Activated B cell treated with CpG ODN at 0.5 μM for 24 hours (primary cell): ENCODE measurements around the gene ACOT12. TPM values are rescaled to one million over a fixed set of nuclear protein-coding genes. Genes with fewer than 3 reads are reported as not detected.

Experiments
- ATAC-seq: fragments of 200-7000 bp; cut with Tn5 transposase; one replicate; pipeline ENCODE4 v1.10.0; 2021; ENCODE audit warnings: low read depth, mild to moderate bottlenecking, moderate library complexity
- CTCF ChIA-PET: fragments of 350-600 bp; sonication (Branson Sonifier 250); formaldehyde crosslinking; loops from one replicate; lab custom pipeline; 2021; ENCODE audit warnings: antibody characterized with exemption; lab: Charles Lee
- POLR2A ChIA-PET: fragments of 350-600 bp; sonication (Branson Sonifier 250); formaldehyde crosslinking; loops from one replicate; lab custom pipeline; 2021; ENCODE audit warnings: antibody characterized with exemption; lab: Charles Lee
- DNase-seq: peaks from one replicate; pipeline ENCODE4 v3.0.0; 2022
- H3K27ac Mint-ChIP-seq: one replicate; pipeline ENCODE4 v1.8.0; 2020; ENCODE audit warnings: mixed read lengths
- H3K27me3 Mint-ChIP-seq: one replicate; pipeline ENCODE4 v1.8.0; 2021; ENCODE audit warnings: mixed read lengths
- H3K36me3 Mint-ChIP-seq: one replicate; pipeline ENCODE4 v1.8.0; 2021; ENCODE audit warnings: low read depth, mixed read lengths
- H3K4me1 Mint-ChIP-seq: one replicate; pipeline ENCODE4 v1.8.0; 2021; ENCODE audit warnings: mixed read lengths
- H3K4me3 Mint-ChIP-seq: one replicate; pipeline ENCODE4 v1.8.0; 2020; ENCODE audit warnings: mild to moderate bottlenecking, mixed read lengths
- H3K9me3 Mint-ChIP-seq: one replicate; pipeline ENCODE4 v1.8.0; 2020; ENCODE audit warnings: mixed read lengths
- CTCF ChIP-seq: fragments of 200-600 bp; IDR thresholded peaks from one replicate; pipeline ENCODE4 v1.8.0; 2022; ENCODE audit warnings: antibody characterized with exemption, mild to moderate bottlenecking
- intact Hi-C: fragments of 100-400 bp; cut with micrococcal nuclease; formaldehyde crosslinking; loops from one replicate; pipeline ENCODE4 v1.15.1; 2024
- total RNA-seq: library from RNA; stranded (reverse); gene quantifications from 2 replicates; pipeline ENCODE4 v1.2.3, GENCODE V29; 2022

ACOT12 gene
- total RNA-seq, 1 donor from 2014 or later = not detected

DNA sequence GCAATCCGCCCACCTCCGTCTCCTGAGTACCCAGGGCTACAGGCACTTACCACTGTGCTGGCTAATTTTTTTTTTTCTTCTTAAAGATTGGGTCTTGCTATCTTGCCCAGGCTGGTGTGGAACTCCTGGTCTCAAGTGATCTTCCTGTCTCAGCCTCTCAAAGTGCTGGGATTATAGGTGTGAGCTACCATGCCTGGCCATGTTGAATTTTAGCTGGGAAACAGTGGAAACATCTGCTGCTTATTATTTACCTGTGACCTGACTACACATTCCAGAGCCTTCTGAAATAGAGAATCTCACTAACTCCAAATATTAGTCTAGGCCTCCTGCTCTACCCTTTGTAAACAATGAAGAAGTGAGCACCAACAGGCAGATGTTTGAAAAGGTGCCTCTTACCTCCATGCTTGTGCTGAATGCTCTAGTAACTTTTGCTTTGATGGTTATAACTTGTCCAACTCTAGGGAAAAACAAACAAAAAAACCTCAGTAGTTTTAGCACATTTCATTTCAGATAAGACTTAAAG is 22.5 kb downstream of the ACOT12 start:
- Mint-ChIP-seq H3K4me1 (no peaks in the 10 kb centered on the region), H3K9me3 (no peaks in the 10 kb centered on the region), H3K36me3 (no peaks in the 10 kb centered on the region), H3K4me3 (no peak overlapping the region), H3K27me3 (peaks cover 17% of the 10 kb centered on the region), H3K27ac (no peak overlapping the region)
- TF ChIP-seq CTCF = no peak
- DNase-seq (no peak), ATAC-seq (no peak)
- POLR2A ChIA-PET = no interaction called here
- intact Hi-C loops = no loop called here
- CTCF ChIA-PET = no interaction called here

DNA sequence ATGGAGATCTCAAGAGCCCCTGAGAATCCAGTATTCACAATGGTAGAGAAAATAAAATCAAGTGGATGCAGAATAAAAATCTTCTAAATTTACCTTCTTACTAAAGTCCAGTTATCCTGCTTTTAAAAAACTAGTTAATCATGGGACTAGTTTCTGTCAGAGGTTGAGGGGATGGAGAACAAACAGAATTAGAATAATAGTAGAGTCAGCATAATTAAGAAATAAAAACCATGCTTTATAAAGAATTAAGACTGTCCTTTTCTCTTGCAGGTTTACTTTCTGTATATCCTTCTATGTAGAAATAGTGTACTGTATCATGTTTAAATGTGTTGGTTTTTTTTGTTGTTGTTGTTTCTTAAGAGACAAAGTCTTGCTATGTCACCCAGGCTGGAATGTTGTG is 23.0 kb downstream of the ACOT12 start:
- intact Hi-C loops = no loop called here
- no peak overlapping the region for H3K27ac Mint-ChIP-seq
- ChIA-PET CTCF (no interaction called here), POLR2A (no interaction called here)
- H3K27me3 Mint-ChIP-seq = peaks cover 14% of the 10 kb centered on the region
- no peak for ATAC-seq
- no peaks in the 10 kb centered on the region for H3K36me3 Mint-ChIP-seq
- no peaks in the 10 kb centered on the region for H3K4me1 Mint-ChIP-seq
- DNase-seq = no peak
- TF ChIP-seq CTCF = no peak
- H3K9me3 Mint-ChIP-seq = no peaks in the 10 kb centered on the region
- no peak overlapping the region for H3K4me3 Mint-ChIP-seq

DNA sequence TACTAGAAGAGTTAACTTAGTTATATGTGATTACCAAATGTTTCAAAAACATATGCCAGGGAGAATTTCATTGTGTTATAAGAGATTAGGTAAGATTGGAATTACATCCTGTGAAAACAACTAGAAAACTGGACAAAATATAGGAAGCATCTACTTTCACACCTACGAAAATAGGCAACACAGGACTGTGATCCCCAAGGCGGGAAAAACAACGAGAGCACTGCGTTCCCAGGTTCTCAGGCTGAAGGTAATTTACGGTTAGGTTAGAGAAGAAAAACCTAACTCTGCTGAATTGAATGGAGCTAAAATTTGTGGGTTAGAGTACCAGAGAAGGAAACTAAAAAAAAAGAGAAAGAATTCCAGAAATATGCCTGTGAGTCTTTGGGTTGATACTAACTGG is 28.4 kb downstream of the ACOT12 start:
- no peak overlapping the region for H3K4me3 Mint-ChIP-seq
- ATAC-seq (no peak), DNase-seq (no peak)
- H3K36me3 Mint-ChIP-seq = no peaks in the 10 kb centered on the region
- H3K4me1 Mint-ChIP-seq = no peaks in the 10 kb centered on the region
- no peak overlapping the region for H3K27ac Mint-ChIP-seq
- no peak for TF ChIP-seq CTCF
- CTCF ChIA-PET = no interaction called here
- intact Hi-C loops = no loop called here
- no peaks in the 10 kb centered on the region for H3K9me3 Mint-ChIP-seq
- POLR2A ChIA-PET = no interaction called here
- peaks cover 2% of the 10 kb centered on the region for H3K27me3 Mint-ChIP-seq

DNA sequence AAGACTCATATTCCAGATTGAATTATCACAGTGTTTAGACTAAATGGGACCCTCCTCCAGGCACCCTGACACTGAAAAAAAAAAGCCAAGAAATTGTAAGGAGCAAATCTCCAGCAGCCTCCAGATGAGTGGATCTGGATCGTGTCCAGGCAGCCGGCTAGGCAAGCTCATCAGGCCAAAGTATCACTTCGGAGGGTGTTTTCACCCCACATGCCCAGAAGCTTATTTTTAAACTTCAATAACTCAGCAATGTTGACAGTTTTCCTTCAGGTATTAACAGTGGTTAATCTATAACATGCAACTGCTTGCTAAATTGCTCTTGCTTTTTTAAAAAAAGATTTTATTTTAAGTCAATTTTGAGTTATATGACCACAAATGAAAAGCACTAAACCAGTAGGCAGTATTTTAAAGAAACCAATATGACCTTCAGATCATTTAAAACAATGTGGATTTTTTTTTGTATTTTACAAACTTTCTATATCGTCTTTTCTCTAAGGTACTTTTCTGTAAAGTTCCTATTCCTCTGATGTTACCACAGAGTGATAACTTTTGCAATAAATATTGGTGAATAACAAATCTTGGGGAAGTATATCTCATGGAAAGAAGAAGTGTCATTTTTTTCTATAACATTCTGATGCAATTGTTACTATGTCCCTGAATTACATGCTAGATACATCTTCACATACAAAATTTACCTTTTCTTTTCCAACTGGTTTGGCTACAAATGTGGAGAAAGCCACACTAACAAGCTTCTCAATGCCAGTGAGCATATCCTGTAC is 30.7 kb downstream of the ACOT12 start:
- ATAC-seq = no peak
- Mint-ChIP-seq H3K36me3 (no peaks in the 10 kb centered on the region), H3K9me3 (no peaks in the 10 kb centered on the region), H3K4me3 (no peak overlapping the region), H3K27ac (no peak overlapping the region), H3K4me1 (no peaks in the 10 kb centered on the region), H3K27me3 (peaks cover 2% of the 10 kb centered on the region)
- no peak for DNase-seq
- ChIA-PET POLR2A (no interaction called here), CTCF (no interaction called here)
- intact Hi-C loops = no loop called here
- no peak for TF ChIP-seq CTCF

- no peak for TF ChIP-seq CTCF
- ChIA-PET CTCF (no interaction called here), POLR2A (no interaction called here)
- H3K27me3 Mint-ChIP-seq = peaks cover 2% of the 10 kb centered on the region
- DNase-seq = no peak
- H3K27ac Mint-ChIP-seq = no peak overlapping the region
- ATAC-seq = no peak
- no peaks in the 10 kb centered on the region for H3K4me1 Mint-ChIP-seq
- no peaks in the 10 kb centered on the region for H3K9me3 Mint-ChIP-seq
- no peaks in the 10 kb centered on the region for H3K36me3 Mint-ChIP-seq
- no peak overlapping the region for H3K4me3 Mint-ChIP-seq
- intact Hi-C loops = no loop called here
Observed at GRCh38 chr5:81361600-81361999, 32.3 kb downstream of the ACOT12 start.
